ENCODE results near the gene ATAD3C.
"Not testable (repeated sequence)": the region's sequence is repeated elsewhere in the genome, so short reads cannot be mapped to it uniquely, and the experiment has no call there.

ATAD3C gene

GRCh38 chr1:1451696-1452364, 2.3 kb downstream of the ATAD3C start:
- no peak for DNase-seq

DNA sequence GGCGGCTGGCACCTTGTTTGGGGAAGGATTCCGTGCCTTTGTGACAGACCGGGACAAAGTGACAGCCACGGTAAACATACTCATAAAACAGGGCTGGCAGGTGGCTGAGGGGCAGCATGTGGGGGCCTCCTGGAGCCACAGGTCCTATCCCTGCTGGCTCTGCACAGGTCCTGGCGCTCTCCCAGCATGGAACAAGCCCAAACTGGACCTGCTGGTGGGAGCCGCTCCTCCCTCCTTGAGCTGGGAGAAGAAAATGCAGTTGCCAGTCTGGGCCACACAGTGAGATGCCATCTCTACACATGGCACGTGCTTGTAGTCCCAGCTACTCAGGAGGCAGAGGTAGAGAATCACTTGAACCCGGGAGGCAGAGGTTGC, 2.9 kb downstream of the ATAD3C start:
- DNase-seq: not testable (repeated sequence)

DNA sequence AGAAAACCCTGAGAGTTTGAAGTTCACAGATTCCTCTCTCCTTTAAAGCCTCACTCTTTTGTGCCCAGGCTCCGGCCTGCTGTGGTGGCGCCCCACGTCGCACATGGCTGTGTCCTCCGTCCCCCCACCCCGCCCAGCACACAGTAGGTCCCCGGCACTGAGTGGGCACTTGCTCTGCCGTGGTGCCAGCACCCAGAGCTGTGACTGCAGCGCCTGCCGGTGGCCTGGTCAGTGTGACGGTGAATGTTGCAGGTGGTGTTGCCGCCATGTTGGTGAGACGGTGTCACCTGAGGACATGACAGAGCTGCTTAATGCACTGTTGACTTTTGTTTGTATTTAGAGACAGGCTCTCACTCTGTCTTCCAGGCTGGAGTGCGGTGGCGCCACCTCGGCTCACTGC, 3.4 kb downstream of the ATAD3C start:
- no peak for DNase-seq

DNA sequence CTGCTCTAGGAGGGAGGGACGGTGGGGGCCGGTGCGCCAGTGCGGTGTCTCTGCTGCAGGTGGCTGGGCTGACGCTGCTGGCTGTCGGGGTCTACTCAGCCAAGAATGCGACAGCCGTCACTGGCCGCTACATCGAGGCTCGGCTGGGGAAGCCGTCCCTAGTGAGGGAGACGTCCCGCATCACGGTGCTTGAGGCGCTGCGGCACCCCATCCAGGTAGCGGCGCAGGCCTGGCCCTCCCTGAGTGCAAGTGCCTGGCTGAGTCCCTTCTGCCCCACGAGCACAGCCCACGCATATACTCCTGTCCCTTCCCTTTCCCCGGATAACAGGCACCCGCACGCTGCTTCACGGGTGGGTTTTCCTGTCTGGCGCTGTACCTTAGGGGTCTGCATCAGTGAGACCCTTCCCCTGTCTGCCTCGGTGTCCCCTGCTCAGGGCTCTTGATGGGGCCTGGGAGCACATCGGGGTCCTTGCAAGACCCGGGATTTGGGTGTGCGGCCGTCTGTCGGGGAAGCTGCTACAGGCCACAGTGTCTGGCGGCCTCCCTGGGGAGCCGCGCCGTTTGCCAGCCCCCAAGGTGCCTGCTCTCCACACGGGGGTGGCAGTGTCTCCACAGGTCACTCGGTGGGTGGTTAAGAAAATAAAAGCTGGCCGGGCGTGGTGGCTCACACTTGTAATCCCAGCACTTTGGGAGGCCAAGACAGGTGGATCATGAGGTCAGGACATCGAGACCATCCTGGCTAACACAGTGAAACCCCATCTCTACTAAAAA, 5.0 kb downstream of the ATAD3C start:
- not testable (repeated sequence) for DNase-seq

DNA sequence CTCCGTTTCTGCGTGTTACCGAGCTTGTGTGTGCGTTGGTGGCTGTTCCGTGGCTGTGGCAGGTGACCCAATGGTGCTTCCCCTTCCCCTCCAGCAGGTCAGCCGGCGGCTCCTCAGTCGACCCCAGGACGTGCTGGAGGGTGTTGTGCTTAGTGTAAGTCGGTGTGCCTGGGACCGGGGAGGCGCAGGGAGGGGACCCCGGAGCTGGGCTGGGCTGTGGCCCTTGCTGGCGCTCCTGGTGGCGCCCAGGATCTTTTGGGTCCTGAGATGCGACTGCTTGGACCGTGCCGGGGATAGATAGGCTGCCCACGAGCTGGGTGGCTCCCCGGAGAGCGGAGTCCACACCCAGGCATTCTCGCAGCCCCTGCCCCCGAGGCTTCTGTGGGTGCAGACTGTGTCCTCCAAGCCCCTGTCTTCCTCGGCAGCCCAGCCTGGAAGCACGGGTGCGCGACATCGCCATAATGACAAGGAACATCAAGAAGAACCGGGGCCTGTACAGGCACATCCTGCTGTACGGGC, 5.9 kb downstream of the ATAD3C start:
- no peak for DNase-seq

GRCh38 chr1:1455934-1456333, 6.4 kb downstream of the ATAD3C start:
- DNase-seq: not testable (repeated sequence)

GRCh38 chr1:1456683-1457255, 7.3 kb downstream of the ATAD3C start:
- DNase-seq: not testable (repeated sequence)

GRCh38 chr1:1459156-1459555, 9.7 kb downstream of the ATAD3C start:
- DNase-seq: not testable (repeated sequence)

- not testable (repeated sequence) for DNase-seq
These were observed 10.2 kb downstream of the ATAD3C start for GRCh38 chr1:1459711-1460110.

DNA sequence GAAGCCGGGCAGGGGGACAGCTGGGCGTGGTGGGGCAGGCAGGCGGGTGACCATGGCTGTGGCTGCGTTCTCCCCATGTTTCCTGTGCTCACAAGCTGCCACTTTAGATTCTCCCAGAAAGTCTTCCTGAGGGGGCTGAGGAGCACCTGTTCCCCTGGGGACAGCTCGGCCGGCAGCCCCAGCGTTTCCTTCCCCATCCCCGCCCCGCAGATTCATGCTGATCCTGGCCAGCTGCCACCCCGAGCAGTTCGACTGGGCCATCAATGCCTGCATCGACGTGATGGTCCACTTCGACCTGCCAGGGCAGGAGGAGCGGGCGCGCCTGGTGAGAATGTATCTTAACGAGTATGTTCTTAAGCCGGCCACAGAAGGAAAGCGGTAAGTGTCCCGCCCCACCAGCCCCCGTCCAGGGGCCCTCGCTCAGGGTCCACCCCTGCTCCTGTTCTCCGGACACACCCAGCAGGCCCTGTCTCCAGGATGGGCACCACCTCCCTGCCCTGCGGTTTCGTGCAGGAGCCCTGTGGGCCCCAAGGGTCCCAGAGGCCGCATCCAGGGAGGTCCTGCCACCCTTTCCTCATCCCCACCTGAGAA, 11.1 kb downstream of the ATAD3C start:
- no peak for DNase-seq

DNA sequence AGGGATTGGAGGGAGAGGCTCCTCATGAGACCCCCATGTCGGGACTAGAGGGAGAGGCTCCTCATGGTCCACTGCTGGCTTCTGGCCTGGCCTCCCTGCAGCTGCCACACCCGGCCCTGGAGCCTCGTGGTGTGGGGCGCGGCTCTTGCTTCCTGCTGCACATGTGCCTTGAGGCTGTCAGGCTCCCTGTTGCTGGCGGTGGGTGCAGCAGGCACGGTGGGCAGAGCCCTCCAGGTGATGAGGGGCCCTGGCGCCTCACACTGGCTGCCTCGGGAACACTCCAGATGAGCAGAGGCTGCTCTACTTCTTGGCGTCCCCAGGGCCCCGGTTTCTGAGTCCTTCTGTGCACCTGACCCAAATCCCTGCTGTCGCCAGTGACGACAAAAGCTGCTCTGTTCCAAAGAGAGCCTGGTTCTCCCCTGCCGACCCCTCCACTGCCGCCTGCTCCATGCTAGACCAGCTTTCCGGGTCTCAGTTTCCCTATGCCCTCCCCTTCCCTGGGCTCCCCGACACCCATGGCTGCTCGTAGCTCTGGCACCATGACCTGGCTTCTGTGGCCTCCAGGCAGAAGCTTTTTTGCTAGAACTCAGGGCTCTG, 12.3 kb downstream of the ATAD3C start:
- no peak for DNase-seq

DNA sequence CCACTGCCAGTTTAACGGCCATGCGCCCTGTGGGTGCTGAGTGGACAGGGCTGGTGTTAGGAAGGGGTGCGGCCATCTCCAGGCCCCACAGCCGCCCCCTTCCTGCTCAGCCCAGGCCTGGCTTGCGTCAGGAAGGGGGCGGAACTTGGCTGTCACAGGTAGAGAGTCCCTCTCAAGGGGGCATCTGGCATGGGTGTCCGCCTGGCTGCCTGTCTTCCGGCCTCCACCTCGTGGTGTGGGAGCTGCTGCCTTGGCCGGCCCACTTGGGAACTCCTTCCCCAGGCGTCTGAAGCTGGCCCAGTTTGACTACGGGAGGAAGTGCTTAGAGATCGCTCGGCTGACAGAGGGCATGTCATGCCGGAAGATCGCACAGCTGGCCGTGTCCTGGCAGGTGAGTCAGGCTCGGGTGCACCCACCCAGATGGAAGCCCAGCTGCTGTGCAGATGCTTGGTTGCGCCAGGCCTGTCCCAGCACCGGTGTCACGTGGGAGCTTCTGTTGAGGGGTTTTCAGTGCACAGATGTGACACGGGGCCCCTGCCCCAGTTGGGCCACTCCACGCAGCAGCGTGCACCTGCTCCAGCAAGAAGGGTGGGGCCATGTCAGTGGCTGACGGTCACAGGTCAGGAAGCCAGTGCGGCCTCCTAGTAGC, 13.0 kb downstream of the ATAD3C start:
- no peak for DNase-seq

GRCh38 chr1:1463312-1463711, 13.8 kb downstream of the ATAD3C start:
- no peak for DNase-seq

DNA sequence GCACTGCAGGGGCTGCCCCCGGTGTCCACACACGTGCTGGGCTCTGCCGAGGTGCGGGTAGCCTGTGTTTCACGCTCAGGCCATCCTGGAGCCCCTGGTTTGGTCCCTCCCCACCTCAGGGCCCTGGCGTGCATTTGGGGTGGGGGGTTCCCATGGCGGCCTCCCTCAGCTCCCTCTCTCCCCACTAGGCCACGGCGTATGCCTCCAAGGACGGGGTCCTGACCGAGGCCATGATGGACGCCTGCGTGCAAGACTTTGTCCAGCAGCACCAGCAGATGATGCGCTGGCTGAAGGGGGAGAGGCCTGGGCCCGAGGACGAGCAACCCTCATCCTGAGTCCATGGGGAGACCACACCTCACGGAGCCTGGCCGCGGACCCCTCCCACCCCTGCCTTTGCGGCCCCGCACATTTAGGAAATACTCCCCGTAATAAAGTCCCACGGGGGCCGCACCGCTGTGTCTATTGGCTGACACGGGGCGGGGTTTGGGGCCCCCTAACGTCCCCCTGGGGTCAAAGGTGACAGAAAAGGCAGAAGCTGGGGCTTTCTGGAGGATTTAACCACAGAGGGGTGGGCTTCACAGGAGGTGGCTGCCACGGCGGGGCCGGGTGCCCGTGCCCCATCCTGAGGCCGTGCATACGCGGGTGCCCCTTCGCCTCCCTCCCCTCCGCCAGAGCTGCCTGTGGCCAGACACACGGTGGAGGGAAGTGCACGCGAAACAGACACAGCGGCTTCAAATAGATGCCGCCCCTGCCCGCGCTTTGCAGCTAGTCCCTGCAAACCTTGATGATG, 18.9 kb downstream of the ATAD3C start:
- DNase-seq: not testable (repeated sequence)

- no peak for DNase-seq
These were observed 21.3 kb downstream of the ATAD3C start for GRCh38 chr1:1470626-1471388.

GRCh38 chr1:1471389-1472052, 22.0 kb downstream of the ATAD3C start, which contains the start of gene ATAD3B:
Gene ATAD3B, plus strand, starts transcription at chr1:1471765. Its CDS starts 120 bp downstream, at chr1:1471885.
- DNase-seq: peak; percentile 91 to 93

DNA sequence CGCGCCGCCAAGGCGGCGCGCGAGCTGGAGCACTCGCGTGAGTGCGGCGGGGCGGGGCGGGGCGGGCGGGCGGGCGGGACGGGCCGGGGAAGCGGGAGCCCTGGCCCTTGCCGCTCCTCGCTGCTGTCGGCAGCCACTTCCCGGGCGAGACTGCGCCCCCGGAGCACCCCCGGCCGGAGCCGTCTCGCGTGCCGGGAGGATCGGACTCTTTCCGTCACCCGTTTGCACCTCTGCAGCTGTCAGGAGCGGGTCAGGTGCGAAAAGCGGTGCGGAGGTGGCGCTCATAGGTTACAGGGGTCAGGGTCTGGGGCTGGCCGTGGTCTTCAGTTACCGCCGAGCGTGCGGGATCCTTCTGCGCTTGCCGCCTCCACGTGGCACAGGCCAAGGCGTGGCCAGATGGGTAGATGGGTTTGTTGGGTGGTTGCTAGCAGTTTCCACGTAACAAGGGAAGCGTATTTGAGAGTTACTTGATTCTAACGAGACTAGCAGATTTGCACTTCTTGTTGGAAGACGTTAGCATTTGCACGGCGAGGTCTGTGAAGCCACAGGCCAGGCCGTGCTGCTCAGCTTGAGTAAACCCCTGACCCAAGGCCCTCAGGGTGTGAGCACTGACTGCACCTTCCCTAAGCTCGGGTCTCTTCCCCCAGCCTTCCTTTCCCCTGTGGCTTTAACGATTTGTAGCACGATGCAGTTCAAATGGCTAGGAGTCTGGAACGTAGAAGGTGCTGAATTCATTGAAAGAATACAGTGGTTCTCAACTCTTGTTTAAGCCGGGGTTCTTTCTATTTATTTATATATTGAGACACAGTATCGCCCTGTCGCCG, 22.8 kb downstream of the ATAD3C start:
- peak in 1 of 2 donors; percentile 11 for DNase-seq

- DNase-seq: not testable (repeated sequence)
These were observed 26.5 kb downstream of the ATAD3C start for GRCh38 chr1:1476011-1476410.

GRCh38 chr1:1477206-1477605, 27.7 kb downstream of the ATAD3C start:
- no peak for DNase-seq
